ENCODE results near the gene ZNF205. TPM values are rescaled to one million over a fixed set of nuclear protein-coding genes. Genes with fewer than 3 reads are reported as not detected.

ZNF205 gene
- total RNA-seq, 2 donors from 2014 or later: 9.9 to 10.5 TPM

DNA sequence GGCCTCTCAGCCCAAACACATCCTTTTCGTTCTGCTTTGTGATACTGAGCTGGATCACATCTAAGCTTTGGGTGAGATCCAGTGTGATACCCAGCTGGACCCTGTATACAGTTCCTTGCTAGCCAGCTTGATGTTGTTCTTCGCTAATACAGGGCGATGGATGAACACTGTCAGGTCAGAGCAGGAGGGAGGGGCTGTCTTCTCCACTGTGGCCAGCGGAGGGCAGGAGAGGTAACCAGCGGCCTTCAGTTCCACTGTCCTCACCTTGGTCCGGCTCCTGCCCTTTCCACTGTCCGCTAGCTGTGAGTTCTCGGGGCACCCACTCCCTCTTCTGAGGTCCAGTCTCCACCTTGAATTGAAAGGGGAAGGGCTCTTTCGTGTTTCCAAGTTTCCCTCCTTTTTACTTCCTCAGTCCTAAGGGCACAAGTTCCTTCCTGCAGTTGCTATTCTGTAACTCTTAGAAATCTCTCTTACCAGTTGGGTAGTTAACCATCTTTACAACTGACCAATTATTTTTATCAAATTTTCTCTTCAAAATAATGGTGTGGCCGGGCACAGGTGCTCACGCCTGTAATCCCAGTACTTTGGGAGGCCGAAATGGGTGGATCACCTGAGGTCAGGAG is 19.5 kb downstream of the ZNF205 start:
- Histone ChIP-seq H3K27ac (no peak overlapping the region), H3K9ac (ENCODE audit: low read depth in 2 of 2, low read length in 2 of 2) (no peak overlapping the region), H3K9me3 (no peaks in the 10 kb centered on the region), H3K36me3 (no peaks in the 10 kb centered on the region), H3K4me3 (no peak overlapping the region), H3K4me1 (peaks cover 20% of the 10 kb centered on the region), H3K27me3 (no peaks in the 10 kb centered on the region)
- intact Hi-C loops (cut with DNase I): no loop called here
- peak; percentile 31 for TF ChIP-seq CTCF (IDR thresholded peaks at IDR 0.05)
- DNase-seq: peak; percentile 44

DNA sequence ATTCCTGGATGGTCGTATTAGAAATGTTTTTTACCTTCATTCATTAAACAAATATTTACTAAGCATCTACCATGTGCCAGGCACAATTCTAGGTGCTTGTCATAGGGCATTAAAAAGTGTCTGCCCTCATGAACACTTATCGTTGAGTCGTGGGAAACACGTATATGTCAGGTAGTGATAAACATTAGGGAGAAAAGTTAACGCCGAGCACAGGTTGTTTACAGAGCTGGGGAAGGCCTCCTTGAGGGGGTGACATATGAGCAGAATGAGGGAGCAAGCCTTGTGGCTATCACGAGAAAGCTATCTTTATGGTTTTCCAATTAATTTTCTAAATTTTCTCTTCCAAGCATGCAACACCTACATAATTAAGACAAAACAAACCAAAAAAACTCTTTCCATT is 21.5 kb downstream of the ZNF205 start:
- intact Hi-C loops (cut with DNase I): no loop called here
- H3K27ac ChIP-seq: peak overlapping the region; percentile 93
- TF ChIP-seq CTCF (IDR thresholded peaks at IDR 0.05): no peak
- H3K4me3 ChIP-seq: peak overlapping the region; percentile 83
- H3K9me3 ChIP-seq: no peaks in the 10 kb centered on the region
- no peak for DNase-seq
- H3K9ac ChIP-seq (ENCODE audit: low read depth in 2 of 2, low read length in 2 of 2): peak overlapping the region; percentile 96 to 100
- H3K36me3 ChIP-seq: no peaks in the 10 kb centered on the region
- no peaks in the 10 kb centered on the region for H3K27me3 ChIP-seq
- peaks cover 17% of the 10 kb centered on the region for H3K4me1 ChIP-seq

DNA sequence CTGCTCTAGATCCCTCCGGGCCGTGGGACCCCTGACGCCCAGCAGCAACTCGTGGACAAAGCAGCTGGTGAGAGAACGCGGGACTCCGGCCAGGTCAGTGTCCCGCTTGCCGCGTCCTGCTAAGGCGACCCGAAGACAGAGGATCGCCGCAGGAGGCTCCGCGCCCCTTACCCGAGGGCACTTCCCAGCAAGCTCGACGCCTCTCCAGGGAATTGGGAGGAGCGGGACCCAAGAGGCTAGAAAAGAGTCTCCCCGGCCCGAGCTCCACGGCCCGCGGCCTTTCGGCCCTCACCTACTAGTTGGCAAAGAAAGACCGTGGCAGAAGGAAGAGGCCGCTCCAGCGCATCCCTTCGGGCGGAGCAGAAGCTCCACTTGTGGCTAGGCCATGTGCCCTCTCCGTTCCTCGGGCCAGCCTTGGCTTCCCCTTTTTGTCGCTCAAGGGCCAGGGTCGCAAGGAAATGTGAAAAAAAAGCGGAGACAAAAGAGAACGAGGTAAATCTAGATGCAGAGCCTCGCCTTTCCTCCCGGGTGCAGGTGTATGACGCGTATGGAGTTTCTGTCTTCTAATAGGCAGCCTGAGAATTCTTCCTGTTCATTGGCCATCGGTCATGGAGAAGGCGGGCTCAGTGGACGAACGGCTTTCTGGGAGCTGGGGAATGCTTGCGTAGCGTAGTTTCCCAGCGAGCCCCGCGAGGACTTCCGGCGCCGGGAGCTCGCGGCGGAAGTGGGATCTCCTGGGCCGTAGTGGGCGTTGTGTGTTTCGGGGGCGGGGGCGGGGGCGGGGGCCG is 22.1 kb downstream of the ZNF205 start, which contains the start of gene ZNF213:
Gene ZNF213 (plus strand): TSS at position 692 of the 788 bp plus-strand sequence. CDS start 2,252 bp downstream, outside the sequence.
- Histone ChIP-seq H3K27me3 (no peaks in the 10 kb centered on the region), H3K36me3 (no peaks in the 10 kb centered on the region), H3K27ac (peak within 1 kb of the TSS; percentile 93), H3K9ac (ENCODE audit: low read depth in 2 of 2, low read length in 2 of 2) (peak within 1 kb of the TSS; percentile 96 to 100), H3K9me3 (no peaks in the 10 kb centered on the region), H3K4me3 (peak within 1 kb of the TSS; percentile 83), H3K4me1 (peaks cover 12% of the 10 kb centered on the region)
- intact Hi-C loops (cut with DNase I): no loop called here
- no peak for TF ChIP-seq CTCF (IDR thresholded peaks at IDR 0.05)
- DNase-seq: peak; percentile 96

GRCh38 chr16:3135126-3135715 is 22.8 kb downstream of the ZNF205 start:
- Histone ChIP-seq H3K27me3 (no peaks in the 10 kb centered on the region), H3K36me3 (no peaks in the 10 kb centered on the region), H3K4me3 (peak overlapping the region; percentile 83), H3K9me3 (no peaks in the 10 kb centered on the region), H3K4me1 (peaks cover 7% of the 10 kb centered on the region), H3K27ac (peak overlapping the region; percentile 93), H3K9ac (ENCODE audit: low read depth in 2 of 2, low read length in 2 of 2) (peak overlapping the region; percentile 87 to 92)
- intact Hi-C loops (cut with DNase I): no loop called here
- TF ChIP-seq CTCF (IDR thresholded peaks at IDR 0.05): no peak
- no peak for DNase-seq

DNA sequence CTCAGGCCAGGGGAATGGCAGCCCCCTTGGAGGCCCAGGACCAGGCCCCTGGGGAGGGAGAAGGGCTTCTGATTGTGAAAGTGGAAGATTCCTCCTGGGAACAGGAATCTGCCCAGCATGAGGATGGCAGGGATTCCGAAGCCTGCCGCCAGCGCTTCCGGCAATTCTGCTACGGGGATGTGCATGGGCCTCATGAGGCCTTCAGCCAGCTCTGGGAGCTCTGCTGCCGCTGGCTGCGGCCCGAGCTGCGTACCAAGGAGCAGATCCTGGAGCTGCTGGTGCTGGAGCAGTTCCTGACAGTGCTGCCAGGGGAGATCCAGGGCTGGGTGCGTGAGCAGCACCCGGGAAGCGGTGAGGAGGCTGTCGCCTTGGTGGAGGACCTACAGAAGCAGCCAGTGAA is 24.9 kb downstream of the ZNF205 start:
- no peaks in the 10 kb centered on the region for H3K27me3 ChIP-seq
- no peaks in the 10 kb centered on the region for H3K9me3 ChIP-seq
- H3K36me3 ChIP-seq: no peaks in the 10 kb centered on the region
- peaks cover 7% of the 10 kb centered on the region for H3K4me1 ChIP-seq
- no peak for DNase-seq
- H3K4me3 ChIP-seq: no peak overlapping the region
- intact Hi-C loops (cut with DNase I): no loop called here
- no peak overlapping the region for H3K9ac ChIP-seq (ENCODE audit: low read depth in 2 of 2, low read length in 2 of 2)
- H3K27ac ChIP-seq: no peak overlapping the region
- TF ChIP-seq CTCF (IDR thresholded peaks at IDR 0.05): no peak

All from colonic mucosa (tissue), 4 donors.